Colonic mucosa (tissue), 4 donors: Measurements from ENCODE around the gene FAXC. TPM values are rescaled to one million over a fixed set of nuclear protein-coding genes. Genes with fewer than 3 reads are reported as not detected.
"Not testable (repeated sequence)": the region's sequence is repeated elsewhere in the genome, so short reads cannot be mapped to it uniquely, and the experiment has no call there.

Source experiments
- DNase-seq: peaks from one replicate; pipeline ENCODE4 v3.0.0-alpha.2; 2020
- H3K27ac ChIP-seq: fragments of 200-600 bp; one replicate; pipeline ENCODE4 v1.8.0; 2021
- H3K27me3 ChIP-seq: fragments of 200-600 bp; one replicate; pipeline ENCODE4 v1.8.0; 2021
- H3K36me3 ChIP-seq: fragments of 200-600 bp; one replicate; pipeline ENCODE4 v1.8.0; 2021
- H3K4me1 ChIP-seq: fragments of 200-600 bp; one replicate; pipeline ENCODE4 v1.8.0; 2021; ENCODE audit warnings: mild to moderate bottlenecking
- H3K4me3 ChIP-seq: fragments of 200-600 bp; one replicate; pipeline ENCODE4 v1.8.0; 2021
- H3K9ac ChIP-seq, 2 donors: one replicate each; pipeline ENCODE4 v1.7.0; 2013; ENCODE audit warnings: control low read depth in 2 of 2, low read depth in 2 of 2, low read length in 2 of 2
- H3K9me3 ChIP-seq: fragments of 200-600 bp; one replicate; pipeline ENCODE4 v1.8.0; 2021
- CTCF ChIP-seq: fragments of 200-600 bp; IDR thresholded peaks from one replicate; pipeline ENCODE4 v1.8.0; 2022; ENCODE audit warnings: antibody characterized with exemption, mild to moderate bottlenecking
- intact Hi-C: fragments of 100-400 bp; cut with DNase I; formaldehyde crosslinking; loops from one replicate; pipeline ENCODE4 v1.14.1; 2022
- total RNA-seq, 2 donors: library from RNA; stranded (reverse); fragmentation: NEBNext Ultra II Directional in 1 of 2; extraction: Animal tissue kit (Norgen Biotek cat#: 25700) in 1 of 2; gene quantifications; one replicate each; pipeline ENCODE4 v1.2.1, GENCODE V29; 2021
- donor health status: healthy.
- donor health status: DM: no; HTN: no; CAD: no.
- donor health status: DM: no; HTN: no; CAD: no.

Gene FAXC
- total RNA-seq, 2 donors from 2014 or later: 0.44 to 4.9 TPM

- H3K9me3 ChIP-seq: no peaks in the 10 kb centered on the region
- no peak overlapping the region for H3K4me3 ChIP-seq
- no peaks in the 10 kb centered on the region for H3K36me3 ChIP-seq
- intact Hi-C loops: no loop called here
- no peak overlapping the region for H3K27ac ChIP-seq
- no peaks in the 10 kb centered on the region for H3K27me3 ChIP-seq
- no peak for TF ChIP-seq CTCF
- no peak for DNase-seq
- H3K4me1 ChIP-seq: no peaks in the 10 kb centered on the region
- no peak overlapping the region for H3K9ac ChIP-seq
Observed at GRCh38 chr6:99344289-99344688, 5.2 kb downstream of the FAXC start.

- no peak overlapping the region for H3K9ac ChIP-seq
- intact Hi-C loops: no loop called here
- H3K4me3 ChIP-seq: no peak overlapping the region
- DNase-seq: no peak
- no peaks in the 10 kb centered on the region for H3K36me3 ChIP-seq
- H3K9me3 ChIP-seq: no peaks in the 10 kb centered on the region
- no peak for TF ChIP-seq CTCF
- no peak overlapping the region for H3K27ac ChIP-seq
- H3K4me1 ChIP-seq: no peaks in the 10 kb centered on the region
- H3K27me3 ChIP-seq: no peaks in the 10 kb centered on the region
Observed at GRCh38 chr6:99341862-99342455, 7.5 kb downstream of the FAXC start.

- intact Hi-C loops: no loop called here
- Histone ChIP-seq H3K27me3 (no peaks in the 10 kb centered on the region), H3K4me3 (no peak overlapping the region), H3K9me3 (no peaks in the 10 kb centered on the region), H3K4me1 (no peaks in the 10 kb centered on the region), H3K9ac (no peak overlapping the region), H3K27ac (no peak overlapping the region), H3K36me3 (no peaks in the 10 kb centered on the region)
- DNase-seq: no peak
- TF ChIP-seq CTCF: no peak
Observed at GRCh38 chr6:99338188-99338587, 11.3 kb downstream of the FAXC start.

DNA sequence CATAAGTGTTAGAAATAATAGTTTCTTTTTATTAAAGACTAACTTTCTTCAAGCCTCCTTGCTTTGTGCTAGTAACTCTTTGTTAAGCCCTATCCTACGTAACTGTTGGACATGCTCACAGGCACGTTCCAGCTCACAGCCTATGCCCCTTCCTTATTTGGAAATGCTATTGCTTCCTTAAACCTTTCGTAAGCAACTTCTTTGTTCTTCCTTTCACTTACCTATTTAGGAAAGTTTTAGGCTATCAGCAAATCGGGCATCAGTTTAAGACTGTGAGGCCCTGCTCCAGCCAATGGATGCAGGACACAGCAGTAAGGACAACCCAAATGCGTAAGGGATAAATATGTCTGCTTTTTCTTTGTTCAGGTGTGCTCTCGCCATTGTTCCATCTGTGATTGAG lies 14.2 kb downstream of the FAXC start:
- H3K27ac ChIP-seq, DNase-seq, intact Hi-C loops, H3K4me1 ChIP-seq, H3K27me3 ChIP-seq, H3K9ac ChIP-seq, H3K4me3 ChIP-seq, H3K9me3 ChIP-seq, H3K36me3 ChIP-seq: not testable (repeated sequence)

- intact Hi-C loops: loop anchor here (5.0 kb wide), 1 partner anchor 93 kb away; the partner anchor contains the start of gene PNISR
- H3K4me3 ChIP-seq: no peak overlapping the region
- H3K4me1 ChIP-seq: no peaks in the 10 kb centered on the region
- H3K27ac ChIP-seq: no peak overlapping the region
- no peak for TF ChIP-seq CTCF
- no peaks in the 10 kb centered on the region for H3K36me3 ChIP-seq
- H3K27me3 ChIP-seq: no peaks in the 10 kb centered on the region
- H3K9ac ChIP-seq: no peak overlapping the region
- peak; percentile 22 for DNase-seq
- no peaks in the 10 kb centered on the region for H3K9me3 ChIP-seq
Observed at GRCh38 chr6:99334526-99335127, 14.8 kb downstream of the FAXC start.

- intact Hi-C loops: loop anchor here (5.0 kb wide), 1 partner anchor 94 kb away; the partner anchor contains the start of gene PNISR
Observed at GRCh38 chr6:99333068-99333467, 16.4 kb downstream of the FAXC start.

More at GRCh38 chr6:99333068-99333467, 16.4 kb downstream of the FAXC start:
- Histone ChIP-seq H3K36me3 (no peaks in the 10 kb centered on the region), H3K4me1 (no peaks in the 10 kb centered on the region), H3K4me3 (no peak overlapping the region), H3K27ac (no peak overlapping the region), H3K9me3 (no peaks in the 10 kb centered on the region), H3K9ac (no peak overlapping the region), H3K27me3 (no peaks in the 10 kb centered on the region)
- no peak for DNase-seq
- no peak for TF ChIP-seq CTCF
